Measurements from ENCODE around the gene PRADC1. TPM values are rescaled to one million over a fixed set of nuclear protein-coding genes. Genes with fewer than 3 reads are reported as not detected.

The PRADC1 gene
- total and polyA plus RNA-seq, 7 experiments from 2014 or later: 4.3 to 29.5 (median 8.8) TPM

DNA sequence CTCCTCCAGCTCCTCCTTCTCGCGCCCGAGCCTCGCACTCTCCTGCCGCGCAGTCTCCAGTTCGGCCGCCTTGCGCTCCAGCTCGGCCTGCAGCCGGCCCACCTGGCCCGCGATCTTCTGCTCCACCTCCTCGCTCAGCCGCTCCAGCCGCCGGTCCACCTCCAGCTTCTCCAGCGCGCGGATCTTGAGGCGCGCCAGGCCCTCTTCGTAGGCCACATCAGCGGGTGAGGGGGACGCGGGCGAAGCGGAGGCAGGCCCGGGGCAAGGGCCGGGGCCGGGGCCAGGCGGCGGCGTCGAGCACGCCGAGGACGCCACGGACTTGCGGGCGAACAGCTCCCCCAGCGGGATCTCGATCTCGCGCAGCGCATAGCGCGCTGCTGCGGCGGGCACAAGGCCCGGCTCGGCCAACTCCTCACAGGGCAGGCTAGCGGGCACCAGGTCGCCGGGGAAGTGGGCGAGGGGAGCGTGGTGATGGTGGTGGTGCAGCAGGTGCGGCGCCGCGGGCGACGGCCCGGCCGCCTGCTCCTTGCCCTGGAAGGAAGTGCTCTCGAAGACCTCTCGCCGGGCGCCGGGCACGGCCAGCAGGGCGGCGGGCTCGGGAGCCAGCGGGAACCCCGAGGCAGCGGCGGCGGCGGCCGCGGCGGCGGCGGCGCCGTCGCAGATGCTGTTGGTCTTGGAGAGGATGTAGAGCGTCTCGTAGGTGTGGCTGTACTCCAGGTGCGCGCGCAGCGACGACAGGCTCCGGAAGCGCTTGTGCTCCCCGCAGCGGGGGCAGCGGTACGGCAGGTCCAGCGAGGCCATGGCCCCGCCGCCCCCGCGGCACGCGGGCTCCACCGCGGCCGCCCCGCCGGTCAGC is 36.0 kb upstream of the PRADC1 start:
- ATAC-seq (peak; percentile 91), DNase-seq (peak; percentile 62 to 81 (median 76))
- POLR2A ChIA-PET: interaction anchor here (0.6 to 1.7 kb wide), 3 partner anchors 18 to 238 kb away, joined by 3 to 10 read pairs (median 5); partner anchors contain the start of genes CCT7 and PRADC1
- intact Hi-C loops (cut with micrococcal nuclease): loop anchor here (1.0 kb wide), 7 partner anchors 15 to 468 kb away; partner anchors contain the start of genes CCT7 (in 2 of the 2), FBXO41 (in 2 of the 2), ALMS1 (in 1 of the 2) and EGR4 (in 1 of the 2)
- peak overlapping the region; percentile 62 for H3K27ac ChIP-seq (ENCODE audit: low read depth, low read length)
- no peaks in the 10 kb centered on the region for H3K27me3 Mint-ChIP-seq
- peaks cover 0 to 12% of the 10 kb centered on the region in 2 donors for H3K4me1 ChIP-seq (ENCODE audit: control insufficient read depth in 2 of 2, insufficient read depth in 2 of 2, low read length in 2 of 2)
- peak overlapping the region in 4 of 9 donors; percentile 29 to 81 (median 56) for H3K27ac Mint-ChIP-seq
- H3K36me3 ChIP-seq (ENCODE audit: control insufficient read depth in 2 of 3, insufficient read depth in 3 of 3, low read length in 3 of 3): peaks cover 0 to 15% (median 0%) of the 10 kb centered on the region in 3 experiments
- H3K4me3 ChIP-seq (ENCODE audit: low read length): peak overlapping the region; percentile 35
- H3K9me3 Mint-ChIP-seq: peaks cover 0 to 3% (median 0%) of the 10 kb centered on the region in 11 donors
- H3K4me1 Mint-ChIP-seq: peaks cover 23 to 34% (median 26%) of the 10 kb centered on the region in 7 donors
- H3K4me3 Mint-ChIP-seq: peak overlapping the region in 9 of 10 donors; percentile 32 to 78 (median 64)
- H3K27me3 ChIP-seq (ENCODE audit: control insufficient read depth in 2 of 2, insufficient read depth in 2 of 2, low read length in 2 of 2): no peaks in the 10 kb centered on the region
- CTCF ChIA-PET: interaction anchor here (0.7 to 1.7 kb wide), 2 partner anchors 36 to 56 kb away, joined by 3 read pairs; partner anchors contain the start of genes CCT7 and PRADC1
- peaks cover 0 to 13% (median 5%) of the 10 kb centered on the region in 5 donors for H3K36me3 Mint-ChIP-seq
- no peaks in the 10 kb centered on the region for H3K9me3 ChIP-seq (ENCODE audit: control insufficient read depth in 2 of 3, low read length in 3 of 3)

DNA sequence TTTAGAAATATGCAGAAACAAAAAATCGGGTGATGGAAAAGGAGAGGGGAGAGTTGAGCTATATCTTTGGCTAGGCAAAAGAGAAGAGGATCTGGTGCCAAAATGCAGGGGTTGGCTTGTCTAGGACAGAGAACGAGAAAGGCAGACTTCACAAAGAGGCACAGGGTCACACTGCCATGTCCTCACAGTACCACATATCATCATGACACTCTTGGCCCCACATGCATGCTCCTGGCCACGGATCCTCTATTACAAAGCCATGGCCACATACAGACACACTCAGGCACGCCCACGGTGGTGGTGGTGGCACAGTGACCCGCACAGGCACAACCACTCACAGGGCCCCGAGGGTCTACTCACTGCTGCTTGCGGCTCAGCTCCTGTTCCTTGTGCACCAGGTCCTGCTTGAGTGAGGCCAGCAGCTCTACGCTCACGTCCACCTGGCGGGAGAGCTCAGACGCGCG is 35.4 kb upstream of the PRADC1 start:
- Mint-ChIP-seq H3K27me3 (no peaks in the 10 kb centered on the region), H3K4me3 (peak overlapping the region; percentile 32 to 83 (median 64)), H3K9me3 (peaks cover 0 to 3% (median 0%) of the 10 kb centered on the region in 11 donors), H3K4me1 (peaks cover 23 to 34% (median 26%) of the 10 kb centered on the region in 7 donors), H3K36me3 (peaks cover 0 to 11% (median 5%) of the 10 kb centered on the region in 5 donors), H3K27ac (peak overlapping the region in 8 of 9 donors; percentile 9 to 77 (median 43))
- Histone ChIP-seq H3K4me1 (ENCODE audit: control insufficient read depth in 2 of 2, insufficient read depth in 2 of 2, low read length in 2 of 2) (peaks cover 0 to 12% of the 10 kb centered on the region in 2 donors), H3K27me3 (ENCODE audit: control insufficient read depth in 2 of 2, insufficient read depth in 2 of 2, low read length in 2 of 2) (no peaks in the 10 kb centered on the region), H3K4me3 (ENCODE audit: low read length) (no peak overlapping the region), H3K9me3 (ENCODE audit: control insufficient read depth in 2 of 3, low read length in 3 of 3) (no peaks in the 10 kb centered on the region), H3K36me3 (ENCODE audit: control insufficient read depth in 2 of 3, insufficient read depth in 3 of 3, low read length in 3 of 3) (peaks cover 0 to 22% (median 0%) of the 10 kb centered on the region in 3 experiments), H3K27ac (ENCODE audit: low read depth, low read length) (no peak overlapping the region)
- ATAC-seq (no peak), DNase-seq (no peak)
- intact Hi-C loops (cut with micrococcal nuclease): no loop called here
- ChIA-PET CTCF (interaction anchor here (0.7 to 1.7 kb wide), 2 partner anchors 35 to 56 kb away, joined by 3 read pairs; partner anchors contain the start of genes CCT7 and PRADC1), POLR2A (interaction anchor here (0.6 to 1.7 kb wide), 3 partner anchors 18 to 237 kb away, joined by 3 to 10 read pairs (median 5); partner anchors contain the start of genes CCT7 and PRADC1)

DNA sequence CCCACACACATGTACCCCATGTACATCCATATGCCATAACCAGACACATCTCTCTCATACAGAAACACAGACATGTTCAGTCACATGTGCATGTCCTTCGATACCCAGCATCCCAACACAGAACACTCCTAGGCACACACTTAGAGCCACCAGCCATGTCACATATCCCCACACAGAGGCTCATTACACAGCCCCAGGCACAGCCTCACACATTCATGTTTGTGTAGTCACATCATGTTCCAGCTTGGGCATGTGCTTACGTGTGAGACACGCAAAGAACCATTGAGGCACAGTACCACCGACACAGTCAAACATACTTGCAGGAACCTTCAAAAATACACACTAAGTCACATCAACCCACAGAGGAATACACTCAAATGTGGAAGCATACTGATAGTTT is 34.0 kb upstream of the PRADC1 start:
- ChIA-PET POLR2A (interaction anchor here (0.5 kb wide), 1 partner anchor 1935 kb away, joined by 3 read pairs; the partner anchor contains the start of gene ZNF638), CTCF (no interaction called here)
- no peak overlapping the region for H3K4me3 ChIP-seq (ENCODE audit: low read length)
- H3K4me1 ChIP-seq (ENCODE audit: control insufficient read depth in 2 of 2, insufficient read depth in 2 of 2, low read length in 2 of 2): peaks cover 0 to 12% of the 10 kb centered on the region in 2 donors
- H3K27me3 ChIP-seq (ENCODE audit: control insufficient read depth in 2 of 2, insufficient read depth in 2 of 2, low read length in 2 of 2): no peaks in the 10 kb centered on the region
- peaks cover 0 to 27% (median 0%) of the 10 kb centered on the region in 3 experiments for H3K36me3 ChIP-seq (ENCODE audit: control insufficient read depth in 2 of 3, insufficient read depth in 3 of 3, low read length in 3 of 3)
- H3K27ac ChIP-seq (ENCODE audit: low read depth, low read length): no peak overlapping the region
- peaks cover 0 to 11% (median 5%) of the 10 kb centered on the region in 5 donors for H3K36me3 Mint-ChIP-seq
- peak overlapping the region in 2 of 9 donors; percentile 2 to 4 for H3K27ac Mint-ChIP-seq
- H3K27me3 Mint-ChIP-seq: no peaks in the 10 kb centered on the region
- H3K9me3 ChIP-seq (ENCODE audit: control insufficient read depth in 2 of 3, low read length in 3 of 3): no peaks in the 10 kb centered on the region
- ATAC-seq: no peak
- DNase-seq: no peak
- H3K4me1 Mint-ChIP-seq: peaks cover 23 to 34% (median 26%) of the 10 kb centered on the region in 7 donors
- peak overlapping the region in 2 of 10 donors; percentile 1 to 12 for H3K4me3 Mint-ChIP-seq
- intact Hi-C loops (cut with micrococcal nuclease): no loop called here
- H3K9me3 Mint-ChIP-seq: peaks cover 0 to 3% (median 0%) of the 10 kb centered on the region in 11 donors

DNA sequence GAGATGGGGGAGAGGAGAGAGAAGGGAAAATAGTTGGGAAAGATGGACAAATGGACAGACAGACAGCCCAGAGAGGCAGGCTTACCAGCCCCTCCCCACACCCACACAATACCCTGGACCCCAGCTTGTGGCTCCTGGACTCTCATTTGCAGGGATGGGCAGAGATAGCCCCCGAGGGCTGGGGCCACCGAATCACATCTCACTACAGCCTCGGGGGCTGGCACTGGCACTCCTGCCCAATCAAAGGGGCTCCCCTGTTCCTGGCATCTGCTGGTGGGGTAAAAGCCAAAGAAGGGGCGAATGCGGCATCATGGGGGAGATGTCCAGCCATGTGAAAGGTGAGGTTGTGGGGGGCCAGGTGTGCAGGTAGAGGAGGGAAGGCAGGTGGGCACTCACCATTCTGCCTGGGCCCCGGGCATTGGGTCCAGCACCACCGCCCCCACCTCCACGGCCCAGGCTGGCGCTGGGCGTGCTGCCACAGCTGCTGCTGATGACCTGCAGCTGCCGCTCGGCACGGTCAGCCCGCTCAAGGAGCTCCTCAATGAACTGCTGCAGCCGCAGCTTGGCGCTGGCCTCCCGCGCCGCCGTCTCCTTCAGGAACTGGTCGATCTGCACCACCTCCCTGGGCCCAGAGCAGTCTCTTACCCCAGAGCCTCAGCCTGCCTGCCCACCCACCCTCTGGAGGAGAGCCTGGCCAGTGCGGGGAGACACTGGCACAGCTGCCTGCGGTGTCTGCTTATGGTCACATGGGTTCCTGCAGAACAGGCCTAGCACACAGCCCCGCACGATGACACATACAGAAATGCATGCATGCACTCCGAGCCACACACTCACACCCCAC is 33.2 kb upstream of the PRADC1 start:
- no peaks in the 10 kb centered on the region for H3K27me3 ChIP-seq (ENCODE audit: control insufficient read depth in 2 of 2, insufficient read depth in 2 of 2, low read length in 2 of 2)
- ATAC-seq (no peak), DNase-seq (no peak)
- Mint-ChIP-seq H3K27ac (peak overlapping the region in 2 of 9 donors; percentile 4 to 70), H3K27me3 (no peaks in the 10 kb centered on the region), H3K4me3 (peak overlapping the region in 1 of 10 donors; percentile 12), H3K36me3 (peaks cover 0 to 11% (median 5%) of the 10 kb centered on the region in 5 donors), H3K9me3 (peaks cover 0 to 3% (median 0%) of the 10 kb centered on the region in 11 donors), H3K4me1 (peaks cover 23 to 34% (median 26%) of the 10 kb centered on the region in 7 donors)
- no peak overlapping the region for H3K4me3 ChIP-seq (ENCODE audit: low read length)
- no peaks in the 10 kb centered on the region for H3K9me3 ChIP-seq (ENCODE audit: control insufficient read depth in 2 of 3, low read length in 3 of 3)
- H3K27ac ChIP-seq (ENCODE audit: low read depth, low read length): no peak overlapping the region
- intact Hi-C loops (cut with micrococcal nuclease): no loop called here
- POLR2A ChIA-PET: no interaction called here
- H3K36me3 ChIP-seq (ENCODE audit: control insufficient read depth in 2 of 3, insufficient read depth in 3 of 3, low read length in 3 of 3): peaks cover 0 to 30% (median 0%) of the 10 kb centered on the region in 3 experiments
- H3K4me1 ChIP-seq (ENCODE audit: control insufficient read depth in 2 of 2, insufficient read depth in 2 of 2, low read length in 2 of 2): peaks cover 0 to 12% of the 10 kb centered on the region in 2 donors
- CTCF ChIA-PET: no interaction called here

DNA sequence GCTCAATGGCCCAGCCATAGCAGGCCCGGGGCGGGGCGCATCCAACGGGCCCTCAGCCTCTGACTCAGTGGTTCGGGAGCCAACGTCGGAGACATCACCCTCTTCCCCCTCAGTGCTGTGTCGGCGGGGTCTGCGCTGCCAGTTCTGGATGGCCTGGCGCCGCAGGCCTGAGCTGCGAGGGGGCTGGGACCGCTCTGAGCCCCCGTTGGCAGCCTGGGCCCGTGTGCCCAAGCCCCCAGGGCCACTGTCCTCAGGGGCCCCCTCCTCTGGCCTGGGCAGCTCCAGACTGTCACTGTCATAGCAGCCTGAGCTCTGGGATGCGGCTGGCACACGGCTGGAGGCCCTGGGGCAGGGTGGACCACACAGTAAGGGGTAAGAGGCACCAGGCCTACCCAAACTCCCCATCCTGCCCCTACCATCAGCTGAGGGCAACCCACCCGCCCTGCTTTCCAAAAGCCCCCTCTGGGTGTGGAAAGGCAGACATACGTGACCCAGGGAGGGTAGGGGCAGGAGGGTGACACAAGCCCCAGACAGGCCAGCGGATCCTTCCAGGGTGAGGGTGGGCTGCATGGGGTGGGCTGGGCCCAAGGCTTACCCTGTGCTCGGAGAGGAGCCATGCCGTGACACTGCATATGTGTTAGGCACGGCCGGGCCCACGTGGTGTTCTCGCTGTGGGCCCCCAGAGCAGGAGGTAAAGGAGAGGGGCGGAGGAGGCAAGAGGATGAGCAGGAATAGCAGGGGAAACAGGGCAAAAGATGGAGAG is 32.4 kb upstream of the PRADC1 start:
- ATAC-seq: no peak

More for the DNA sequence above, 32.4 kb upstream of the PRADC1 start:
- H3K4me1 ChIP-seq (ENCODE audit: control insufficient read depth in 2 of 2, insufficient read depth in 2 of 2, low read length in 2 of 2): peaks cover 0 to 12% of the 10 kb centered on the region in 2 donors
- Mint-ChIP-seq H3K4me1 (peaks cover 18 to 27% (median 23%) of the 10 kb centered on the region in 7 donors), H3K27ac (peak overlapping the region in 1 of 9 donors; percentile 70), H3K36me3 (peaks cover 0 to 9% (median 5%) of the 10 kb centered on the region in 5 donors), H3K9me3 (peaks cover 0 to 3% (median 0%) of the 10 kb centered on the region in 11 donors), H3K27me3 (no peaks in the 10 kb centered on the region), H3K4me3 (no peak overlapping the region)
- H3K9me3 ChIP-seq (ENCODE audit: control insufficient read depth in 2 of 3, low read length in 3 of 3): no peaks in the 10 kb centered on the region
- POLR2A ChIA-PET: no interaction called here
- intact Hi-C loops (cut with micrococcal nuclease): no loop called here
- CTCF ChIA-PET: no interaction called here
- DNase-seq: no peak
- H3K4me3 ChIP-seq (ENCODE audit: low read length): no peak overlapping the region
- H3K27me3 ChIP-seq (ENCODE audit: control insufficient read depth in 2 of 2, insufficient read depth in 2 of 2, low read length in 2 of 2): no peaks in the 10 kb centered on the region
- peaks cover 0 to 33% (median 0%) of the 10 kb centered on the region in 3 experiments for H3K36me3 ChIP-seq (ENCODE audit: control insufficient read depth in 2 of 3, insufficient read depth in 3 of 3, low read length in 3 of 3)
- H3K27ac ChIP-seq (ENCODE audit: low read depth, low read length): no peak overlapping the region
